Spleen (tissue), 11 donors: ENCODE measurements around the gene NDE1. TPM values are rescaled to one million over a fixed set of nuclear protein-coding genes. Genes with fewer than 3 reads are reported as not detected.
A peak's percentile ranks its signal among the peaks of the same experiment; 100 is the strongest.

Experiments
- DNase-seq: peaks from one replicate; pipeline ENCODE4 v3.0.0-alpha.2; 2020
- H3K27ac ChIP-seq, 8 donors: fragments of 200-600 bp; sonication (generic) in 7 of 8; 1 replicate in 4 of 8; 2 replicates in 4 of 8; pipeline versions ENCODE4 v1.5.0 to v1.8.0; 2016 to 2021; ENCODE audit warnings: inconsistent platforms in 4 of 8, mild to moderate bottlenecking in 4 of 8, moderate library complexity in 1 of 8
- H3K27me3 ChIP-seq, 7 donors: fragments of 200-600 bp; sonication (generic) in 6 of 7; replicated peaks in 1 of 7; 1 replicate in 4 of 7; 2 replicates in 3 of 7; pipeline versions ENCODE4 v1.5.0 to v1.8.0; 2016 to 2021; ENCODE audit warnings: inconsistent platforms in 3 of 7, mild to moderate bottlenecking in 1 of 7
- H3K36me3 ChIP-seq, 6 donors: fragments of 200-600 bp; sonication (generic) in 5 of 6; 1 replicate in 4 of 6; 2 replicates in 2 of 6; pipeline versions ENCODE4 v1.5.0 to v1.8.0; 2016 to 2021; ENCODE audit warnings: inconsistent platforms in 2 of 6
- H3K4me1 ChIP-seq, 6 donors: fragments of 200-600 bp; sonication (generic) in 5 of 6; 1 replicate in 3 of 6; 2 replicates in 3 of 6; pipeline versions ENCODE4 v1.5.0 to v1.8.0; 2016 to 2021; ENCODE audit warnings: inconsistent platforms in 3 of 6
- H3K4me3 ChIP-seq, 8 donors: fragments of 200-600 bp; sonication (generic) in 7 of 8; 1 replicate in 4 of 8; 2 replicates in 4 of 8; pipeline versions ENCODE4 v1.5.0 to v1.8.0; 2016 to 2021; ENCODE audit warnings: inconsistent platforms in 4 of 8, mild to moderate bottlenecking in 4 of 8, moderate library complexity in 2 of 8
- H3K9me3 ChIP-seq, 8 donors: fragments of 200-600 bp; sonication (generic) in 7 of 8; 1 replicate in 4 of 8; 2 replicates in 4 of 8; pipeline versions ENCODE4 v1.5.0 to v1.8.0; 2016 to 2021; ENCODE audit warnings: inconsistent platforms in 4 of 8
- POLR2A ChIP-seq, 3 donors: fragments of 450-650 bp; IDR thresholded peaks; one replicate each; pipeline ENCODE4 v1.5.1; 2017; ENCODE audit warnings: antibody characterized with exemption in 3 of 3, mild to moderate bottlenecking in 1 of 3
- POLR2AphosphoS5 ChIP-seq, 3 donors: sonication (generic); formaldehyde crosslinking; IDR thresholded peaks; one replicate each; pipeline ENCODE4 v1.5.1; 2017; ENCODE audit warnings: antibody characterized with exemption in 3 of 3
- WGBS, 5 donors: extraction: QIAGEN DNeasy Blood & Tissue Kit in 3 of 5; methylation state at CpG; one replicate each; pipeline versions ENCODE4 v1.1.5 to v1.1.7; 2013 to 2018; 5-methylcytosine and 5-hydroxymethylcytosine counted together
- intact Hi-C: fragments of 100-400 bp; cut with DNase I; formaldehyde crosslinking; loops from one replicate; pipeline ENCODE4 v1.15.0; 2023; ENCODE audit warnings: low total_unique reads
- polyA plus RNA-seq, 3 donors: library from polyadenylated mRNA; stranded (reverse); fragments of 200-250 nt; gene quantifications; one replicate each; pipeline ENCODE4 v1.2.1, GENCODE V29; 2013
- total RNA-seq, 7 donors: library from RNA; depleted of rRNA in 3 of 7; stranded (reverse); fragments of >200 nt in 3 of 7; fragmentation: NEBNext Ultra II Directional in 4 of 7; extraction: Animal tissue kit (Norgen Biotek cat#: 25700) in 4 of 7; gene quantifications; one replicate each; pipeline versions ENCODE4 v1.1.0 to v1.2.1, GENCODE V29; 2016 to 2021
- TF ChIP-seq, protein P1 (sequence below), 11 experiments: fragments of 200-600 bp in 7 of 11; fragments of 450-650 bp in 4 of 11; sonication (generic) in 4 of 11; IDR thresholded peaks in 8 of 11; conservative IDR thresholded peaks in 3 of 11; 1 replicate in 7 of 11; 2 replicates in 4 of 11; pipeline versions ENCODE4 v1.4.0 to v1.8.0; 2016 to 2021; ENCODE audit warnings: antibody characterized with exemption in 11 of 11, inconsistent platforms in 4 of 11, mild to moderate bottlenecking in 1 of 11
- donor health status: healthy with polysubstance abuse.
- donor health status: DM: no; HTN: no; CAD: no; lungs with moderate emphysema.
- donor health status: DM: no; HTN: no; CAD: no.
- donor health status: Bipolar disorder and iron deficiency.
- donor health status: healthy.
- donor health status: DM: no; HTN: no; CAD: no.
- donor health status: DM: yes; HTN: yes; CAD: no.

NDE1 gene
- total and polyA plus RNA-seq, 10 donors = 8.7 to 69.6 (median 57.5) TPM

DNA sequence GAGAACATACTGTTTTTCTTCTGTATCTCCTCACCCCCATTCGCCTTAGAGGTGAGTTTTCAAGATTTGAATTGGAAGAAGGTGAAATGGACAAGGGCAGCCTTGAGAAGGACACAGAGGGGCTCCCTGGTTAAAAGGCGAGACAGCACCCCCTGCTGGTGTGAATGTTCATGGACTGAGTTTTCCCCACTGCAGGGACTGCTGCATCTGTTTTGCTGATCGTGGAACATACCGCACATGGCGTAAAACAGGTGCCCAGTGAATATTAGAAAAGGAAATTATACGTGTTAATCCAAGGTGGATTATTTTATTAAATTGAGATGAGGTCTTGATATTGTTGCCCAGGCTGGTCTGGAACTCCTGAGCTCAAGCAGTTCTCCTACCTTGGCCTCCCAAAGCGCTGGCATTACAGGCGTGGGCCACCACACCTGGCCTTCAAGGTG is 54.5 kb downstream of the NDE1 start:
- H3K4me1 ChIP-seq = peaks cover 0 to 18% (median 6%) of the 10 kb centered on the region in 6 donors
- DNase-seq = peak; percentile 82
- H3K4me3 ChIP-seq = no peak overlapping the region
- H3K36me3 ChIP-seq = peaks cover 0 to 100% (median 47%) of the 10 kb centered on the region in 6 donors
- no peaks in the 10 kb centered on the region for H3K9me3 ChIP-seq
- intact Hi-C loops = loop anchor here (5.0 kb wide), 1 partner anchor 277 kb away; no protein-coding TSS in a partner anchor
- TF ChIP-seq POLR2AphosphoS5 (IDR thresholded peaks at IDR 0.05) (peak in 1 of 3 donors; percentile 56), POLR2A (IDR thresholded peaks at IDR 0.05) (no peak)
- TF ChIP-seq, protein P1, sequence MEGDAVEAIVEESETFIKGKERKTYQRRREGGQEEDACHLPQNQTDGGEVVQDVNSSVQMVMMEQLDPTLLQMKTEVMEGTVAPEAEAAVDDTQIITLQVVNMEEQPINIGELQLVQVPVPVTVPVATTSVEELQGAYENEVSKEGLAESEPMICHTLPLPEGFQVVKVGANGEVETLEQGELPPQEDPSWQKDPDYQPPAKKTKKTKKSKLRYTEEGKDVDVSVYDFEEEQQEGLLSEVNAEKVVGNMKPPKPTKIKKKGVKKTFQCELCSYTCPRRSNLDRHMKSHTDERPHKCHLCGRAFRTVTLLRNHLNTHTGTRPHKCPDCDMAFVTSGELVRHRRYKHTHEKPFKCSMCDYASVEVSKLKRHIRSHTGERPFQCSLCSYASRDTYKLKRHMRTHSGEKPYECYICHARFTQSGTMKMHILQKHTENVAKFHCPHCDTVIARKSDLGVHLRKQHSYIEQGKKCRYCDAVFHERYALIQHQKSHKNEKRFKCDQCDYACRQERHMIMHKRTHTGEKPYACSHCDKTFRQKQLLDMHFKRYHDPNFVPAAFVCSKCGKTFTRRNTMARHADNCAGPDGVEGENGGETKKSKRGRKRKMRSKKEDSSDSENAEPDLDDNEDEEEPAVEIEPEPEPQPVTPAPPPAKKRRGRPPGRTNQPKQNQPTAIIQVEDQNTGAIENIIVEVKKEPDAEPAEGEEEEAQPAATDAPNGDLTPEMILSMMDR (IDR thresholded peaks at IDR 0.05 in 8 of 11, conservative IDR thresholded peaks at IDR 0.05 in 3 of 11) = peak; percentile 59 to 90 (median 80)
- no peaks in the 10 kb centered on the region for H3K27me3 ChIP-seq
- 58 to 71% (median 66%) methylated on average over 8 of the region's 8 CpGs for WGBS, 5 donors
- H3K27ac ChIP-seq = peak overlapping the region in 1 of 8 donors; percentile 16

DNA sequence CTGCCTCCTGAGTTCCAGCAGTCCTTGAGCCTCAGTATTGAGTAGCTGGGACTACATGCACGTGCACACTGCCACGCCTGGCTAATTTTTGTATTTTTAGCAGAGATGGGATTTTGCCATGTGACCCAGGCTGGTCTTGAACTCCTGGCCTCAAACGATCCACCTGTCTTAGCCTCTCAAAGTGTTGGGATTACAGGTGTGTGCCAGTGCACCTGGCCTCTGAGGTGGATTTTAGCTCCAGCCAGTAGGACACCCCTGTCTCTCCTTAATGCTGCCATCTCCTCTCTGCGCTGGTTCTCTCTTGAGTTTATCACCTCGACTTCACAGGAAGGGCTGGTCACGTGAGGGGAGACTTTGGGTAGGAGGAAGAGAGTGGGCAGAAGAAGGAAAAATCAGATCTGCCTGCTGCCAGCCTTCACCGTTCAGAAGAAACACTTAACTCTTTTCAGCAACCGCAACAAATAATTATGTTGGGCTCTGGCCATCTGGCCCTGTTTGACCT is 55.1 kb downstream of the NDE1 start:
- peaks cover 0 to 100% (median 44%) of the 10 kb centered on the region in 6 donors for H3K36me3 ChIP-seq
- peak overlapping the region in 1 of 8 donors; percentile 16 for H3K27ac ChIP-seq
- 57 to 75% (median 63%) methylated on average over 8 of the region's 8 CpGs for WGBS, 5 donors
- H3K27me3 ChIP-seq = no peaks in the 10 kb centered on the region
- H3K9me3 ChIP-seq = no peaks in the 10 kb centered on the region
- no peak overlapping the region for H3K4me3 ChIP-seq
- intact Hi-C loops = no loop called here
- TF ChIP-seq POLR2AphosphoS5 (IDR thresholded peaks at IDR 0.05) = no peak
- TF ChIP-seq POLR2A (IDR thresholded peaks at IDR 0.05) = no peak
- TF ChIP-seq, protein P1 (IDR thresholded peaks at IDR 0.05 in 8 of 11, conservative IDR thresholded peaks at IDR 0.05 in 3 of 11) = no peak
- DNase-seq = no peak
- H3K4me1 ChIP-seq = peaks cover 0 to 18% (median 6%) of the 10 kb centered on the region in 6 donors

DNA sequence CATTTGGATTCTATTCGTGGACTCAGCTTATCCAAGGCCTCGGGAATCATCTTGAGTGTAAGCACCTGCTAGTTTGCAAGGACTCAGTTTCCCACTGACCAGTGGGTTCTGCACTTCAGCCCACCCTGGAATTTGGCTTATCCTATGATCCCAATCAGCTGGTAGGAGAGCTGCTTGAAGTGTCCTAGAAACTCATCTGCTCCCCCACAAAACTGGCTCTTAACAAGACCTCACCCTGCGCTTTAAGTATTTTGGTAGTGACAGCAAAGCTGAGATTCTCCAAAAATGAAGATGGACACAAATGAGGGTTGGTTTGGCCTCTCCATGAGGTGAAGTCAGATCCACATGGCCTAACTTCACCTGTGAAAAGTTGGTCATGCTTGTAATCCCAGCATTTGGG is 57.3 kb downstream of the NDE1 start:
- peaks cover 0 to 100% (median 36%) of the 10 kb centered on the region in 6 donors for H3K36me3 ChIP-seq
- TF ChIP-seq, protein P1 (IDR thresholded peaks at IDR 0.05 in 8 of 11, conservative IDR thresholded peaks at IDR 0.05 in 3 of 11) = no peak
- TF ChIP-seq POLR2AphosphoS5 (IDR thresholded peaks at IDR 0.05) = no peak
- no peak for TF ChIP-seq POLR2A (IDR thresholded peaks at IDR 0.05)
- H3K9me3 ChIP-seq = no peaks in the 10 kb centered on the region
- intact Hi-C loops = no loop called here
- no peak for DNase-seq
- H3K27ac ChIP-seq = no peak overlapping the region
- no peak overlapping the region for H3K4me3 ChIP-seq
- no peaks in the 10 kb centered on the region for H3K27me3 ChIP-seq
- H3K4me1 ChIP-seq = peaks cover 0 to 18% (median 6%) of the 10 kb centered on the region in 6 donors
- 85 to 97% (median 94%) methylated on average over 3 of the region's 3 CpGs for WGBS, 5 donors

DNA sequence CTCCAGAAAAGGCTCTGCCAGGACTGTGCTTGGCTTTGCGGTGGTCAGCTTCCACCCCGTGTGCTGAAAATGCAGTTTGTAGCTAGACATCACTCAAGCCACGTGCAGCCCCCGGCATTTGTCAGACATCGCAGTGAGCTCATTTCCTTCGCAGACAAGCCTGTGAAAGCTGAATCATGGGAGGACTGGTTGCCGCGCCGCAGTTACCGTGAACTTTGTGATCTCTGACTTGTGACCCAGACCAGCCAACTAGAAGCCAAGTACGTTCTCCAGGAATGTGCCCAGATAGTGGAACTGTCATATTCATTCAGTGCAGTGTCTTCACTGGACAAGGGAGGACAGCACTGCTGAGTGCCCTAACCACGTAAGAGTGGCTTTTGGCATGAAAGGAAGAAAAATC is 58.1 kb downstream of the NDE1 start:
- Histone ChIP-seq H3K27ac (peak overlapping the region in 2 of 8 donors; percentile 11 to 18), H3K36me3 (peaks cover 0 to 100% (median 34%) of the 10 kb centered on the region in 6 donors), H3K9me3 (no peaks in the 10 kb centered on the region), H3K4me1 (peaks cover 0 to 17% (median 6%) of the 10 kb centered on the region in 6 donors), H3K27me3 (no peaks in the 10 kb centered on the region), H3K4me3 (no peak overlapping the region)
- 74 to 92% (median 82%) methylated on average over 12 of the region's 12 CpGs for WGBS, 5 donors
- TF ChIP-seq POLR2AphosphoS5 (IDR thresholded peaks at IDR 0.05) (peak in 2 of 3 donors; percentile 33 to 55), POLR2A (IDR thresholded peaks at IDR 0.05) (no peak)
- TF ChIP-seq, protein P1 (IDR thresholded peaks at IDR 0.05 in 8 of 11, conservative IDR thresholded peaks at IDR 0.05 in 3 of 11) = no peak
- intact Hi-C loops = no loop called here
- no peak for DNase-seq
